Skeletal muscle tissue (tissue), 4 donors: ENCODE measurements around the gene HMMR. TPM values are rescaled to one million over a fixed set of nuclear protein-coding genes. Genes with fewer than 3 reads are reported as not detected.
A peak's percentile ranks its signal among the peaks of the same experiment; 100 is the strongest.
"Not testable (repeated sequence)": the region's sequence is repeated elsewhere in the genome, so short reads cannot be mapped to it uniquely, and the experiment has no call there.

Experiments used
- H3K27ac ChIP-seq: one replicate; pipeline ENCODE4 v1.7.0; 2013; ENCODE audit warnings: mild to moderate bottlenecking, low read depth, low read length, inconsistent platforms
- H3K27me3 ChIP-seq, 3 donors: one replicate each; pipeline ENCODE4 v1.7.0; 2013; ENCODE audit warnings: low read length in 3 of 3; ENCODE audit not compliant: control insufficient read depth in 3 of 3, insufficient read depth in 3 of 3
- H3K36me3 ChIP-seq, 3 donors: one replicate each; pipeline ENCODE4 v1.7.0; 2013; ENCODE audit warnings: low read length in 3 of 3; ENCODE audit not compliant: control insufficient read depth in 3 of 3, insufficient read depth in 3 of 3
- H3K4me1 ChIP-seq, 3 donors: one replicate each; pipeline ENCODE4 v1.7.0; 2013; ENCODE audit warnings: low read length in 3 of 3, mild to moderate bottlenecking in 3 of 3; ENCODE audit not compliant: control insufficient read depth in 3 of 3, insufficient read depth in 3 of 3
- H3K4me3 ChIP-seq, 3 donors: one replicate each; pipeline ENCODE4 v1.7.0; 2013; ENCODE audit warnings: low read length in 3 of 3
- H3K9ac ChIP-seq, 3 donors: one replicate each; pipeline ENCODE4 v1.7.0; 2013; ENCODE audit warnings: low read length in 3 of 3, mild to moderate bottlenecking in 3 of 3, moderate library complexity in 2 of 3, low read depth in 1 of 3
- H3K9me3 ChIP-seq, 3 donors: one replicate each; pipeline ENCODE4 v1.7.0; 2013; ENCODE audit warnings: low read length in 3 of 3; ENCODE audit not compliant: control insufficient read depth in 3 of 3
- total RNA-seq: library from RNA; depleted of rRNA; stranded (reverse); fragments of >200 nt; gene quantifications from one replicate; pipeline ENCODE4 v1.2.3, GENCODE V29; 2014
- donor health status: Osteomylitis.

HMMR gene
- 2.6 TPM for total RNA-seq

GRCh38 chr5:163460562-163461171, at the start of gene HMMR:
Gene HMMR (plus strand): TSS chr5:163460632. CDS start chr5:163460693, 61 bp downstream.
- H3K27ac ChIP-seq, result peak within 1 kb of the TSS; percentile 96
- H3K9ac ChIP-seq, result peak within 1 kb of the TSS; percentile 97
- H3K9me3 ChIP-seq, result no peaks in the 10 kb centered on the region
- H3K27me3 ChIP-seq, result no peaks in the 10 kb centered on the region
- H3K4me1 ChIP-seq, result peaks cover 18 to 21% (median 20%) of the 10 kb centered on the region in 3 donors
- peaks cover 1 to 9% (median 4%) of the 10 kb centered on the region in 3 donors for H3K36me3 ChIP-seq
- H3K4me3 ChIP-seq, result peak within 1 kb of the TSS; percentile 84 to 100 (median 95)

- H3K9ac ChIP-seq, H3K27ac ChIP-seq, H3K4me1 ChIP-seq, H3K4me3 ChIP-seq, H3K9me3 ChIP-seq, H3K36me3 ChIP-seq: not testable (repeated sequence)
- peaks cover 3 to 10% (median 5%) of the 10 kb centered on the region in 3 donors for H3K27me3 ChIP-seq
Measured at GRCh38 chr5:163415673-163416072, 44.8 kb upstream of the HMMR start.

DNA sequence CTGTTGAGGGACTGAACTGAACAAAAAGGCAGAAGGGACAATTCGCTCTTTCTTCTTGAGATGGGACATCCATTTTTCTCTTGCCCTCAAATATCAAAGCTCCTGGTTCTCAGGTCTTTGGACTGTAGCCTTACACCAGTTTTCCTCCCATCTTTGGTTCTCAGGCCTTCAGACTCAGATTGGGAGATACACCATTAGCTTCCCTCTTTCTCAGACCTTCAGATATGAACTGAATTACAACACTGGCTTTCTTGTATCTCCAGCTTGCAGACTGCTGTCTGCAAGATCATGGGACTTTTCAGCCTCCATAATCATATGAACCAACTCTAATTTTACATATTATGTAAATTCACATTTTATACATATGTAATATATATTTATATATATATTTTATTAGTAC, 35.6 kb upstream of the HMMR start:
- no peak overlapping the region for H3K4me3 ChIP-seq
- H3K27me3 ChIP-seq, result no peaks in the 10 kb centered on the region
- H3K27ac ChIP-seq, result no peak overlapping the region
- no peaks in the 10 kb centered on the region for H3K4me1 ChIP-seq
- no peaks in the 10 kb centered on the region for H3K9me3 ChIP-seq
- H3K36me3 ChIP-seq, result no peaks in the 10 kb centered on the region
- H3K9ac ChIP-seq, result no peak overlapping the region

DNA sequence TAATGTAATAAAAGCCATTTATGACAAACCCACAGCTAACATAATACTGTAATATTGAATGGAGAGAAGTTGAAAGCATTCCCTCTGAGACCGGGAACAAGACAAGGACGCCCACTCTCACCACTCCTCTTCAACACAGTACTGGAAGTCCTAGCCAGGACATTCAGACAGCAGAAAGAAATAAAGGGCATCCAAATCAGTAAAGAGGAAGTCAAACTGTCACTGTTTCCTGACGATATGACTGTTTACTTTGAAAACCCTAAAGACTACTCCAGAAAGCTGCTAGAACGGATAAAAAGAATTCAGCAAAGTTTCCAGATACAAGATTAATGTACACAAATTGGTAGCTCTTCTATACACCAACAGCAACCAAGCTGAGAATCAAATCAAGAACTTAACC, 34.3 kb upstream of the HMMR start:
- not testable (repeated sequence) for H3K9ac ChIP-seq, H3K27me3 ChIP-seq, H3K4me3 ChIP-seq, H3K4me1 ChIP-seq, H3K36me3 ChIP-seq, H3K9me3 ChIP-seq, H3K27ac ChIP-seq

- peaks cover 0 to 3% (median 0%) of the 10 kb centered on the region in 3 donors for H3K4me1 ChIP-seq
- H3K9ac ChIP-seq, result no peak overlapping the region
- H3K27ac ChIP-seq, result no peak overlapping the region
- H3K4me3 ChIP-seq, result no peak overlapping the region
- H3K9me3 ChIP-seq, result no peaks in the 10 kb centered on the region
- no peaks in the 10 kb centered on the region for H3K27me3 ChIP-seq
- no peaks in the 10 kb centered on the region for H3K36me3 ChIP-seq
Measured at GRCh38 chr5:163432544-163432943, 27.9 kb upstream of the HMMR start.

GRCh38 chr5:163433271-163433670, 27.2 kb upstream of the HMMR start:
- H3K9ac ChIP-seq, result no peak overlapping the region
- peaks cover 0 to 6% (median 3%) of the 10 kb centered on the region in 3 donors for H3K4me1 ChIP-seq
- no peak overlapping the region for H3K4me3 ChIP-seq
- no peak overlapping the region for H3K27ac ChIP-seq
- no peaks in the 10 kb centered on the region for H3K36me3 ChIP-seq
- H3K27me3 ChIP-seq, result no peaks in the 10 kb centered on the region
- no peaks in the 10 kb centered on the region for H3K9me3 ChIP-seq

- H3K9me3 ChIP-seq, result no peaks in the 10 kb centered on the region
- H3K4me3 ChIP-seq, result no peak overlapping the region
- no peak overlapping the region for H3K9ac ChIP-seq
- no peak overlapping the region for H3K27ac ChIP-seq
- H3K36me3 ChIP-seq, result no peaks in the 10 kb centered on the region
- H3K4me1 ChIP-seq, result peaks cover 6 to 13% (median 11%) of the 10 kb centered on the region in 3 donors
- no peaks in the 10 kb centered on the region for H3K27me3 ChIP-seq
Measured at GRCh38 chr5:163434401-163434866, 26.0 kb upstream of the HMMR start.

- peaks cover 0 to 14% (median 4%) of the 10 kb centered on the region in 3 donors for H3K36me3 ChIP-seq
- H3K27me3 ChIP-seq, result no peaks in the 10 kb centered on the region
- H3K9ac ChIP-seq, result no peak overlapping the region
- no peak overlapping the region for H3K4me3 ChIP-seq
- H3K27ac ChIP-seq, result peak overlapping the region; percentile 96
- H3K9me3 ChIP-seq, result no peaks in the 10 kb centered on the region
- peaks cover 19 to 25% (median 21%) of the 10 kb centered on the region in 3 donors for H3K4me1 ChIP-seq
Measured at GRCh38 chr5:163436515-163436914, 23.9 kb upstream of the HMMR start.

- H3K4me3 ChIP-seq, result peak overlapping the region; percentile 75 to 90 (median 87)
- peak overlapping the region; percentile 51 to 94 (median 92) for H3K9ac ChIP-seq
- H3K36me3 ChIP-seq, result peaks cover 0 to 15% (median 6%) of the 10 kb centered on the region in 3 donors
- no peaks in the 10 kb centered on the region for H3K9me3 ChIP-seq
- peaks cover 19 to 25% (median 23%) of the 10 kb centered on the region in 3 donors for H3K4me1 ChIP-seq
- peak overlapping the region; percentile 96 for H3K27ac ChIP-seq
- H3K27me3 ChIP-seq, result no peaks in the 10 kb centered on the region
Measured at GRCh38 chr5:163437011-163437308, 23.5 kb upstream of the HMMR start.

DNA sequence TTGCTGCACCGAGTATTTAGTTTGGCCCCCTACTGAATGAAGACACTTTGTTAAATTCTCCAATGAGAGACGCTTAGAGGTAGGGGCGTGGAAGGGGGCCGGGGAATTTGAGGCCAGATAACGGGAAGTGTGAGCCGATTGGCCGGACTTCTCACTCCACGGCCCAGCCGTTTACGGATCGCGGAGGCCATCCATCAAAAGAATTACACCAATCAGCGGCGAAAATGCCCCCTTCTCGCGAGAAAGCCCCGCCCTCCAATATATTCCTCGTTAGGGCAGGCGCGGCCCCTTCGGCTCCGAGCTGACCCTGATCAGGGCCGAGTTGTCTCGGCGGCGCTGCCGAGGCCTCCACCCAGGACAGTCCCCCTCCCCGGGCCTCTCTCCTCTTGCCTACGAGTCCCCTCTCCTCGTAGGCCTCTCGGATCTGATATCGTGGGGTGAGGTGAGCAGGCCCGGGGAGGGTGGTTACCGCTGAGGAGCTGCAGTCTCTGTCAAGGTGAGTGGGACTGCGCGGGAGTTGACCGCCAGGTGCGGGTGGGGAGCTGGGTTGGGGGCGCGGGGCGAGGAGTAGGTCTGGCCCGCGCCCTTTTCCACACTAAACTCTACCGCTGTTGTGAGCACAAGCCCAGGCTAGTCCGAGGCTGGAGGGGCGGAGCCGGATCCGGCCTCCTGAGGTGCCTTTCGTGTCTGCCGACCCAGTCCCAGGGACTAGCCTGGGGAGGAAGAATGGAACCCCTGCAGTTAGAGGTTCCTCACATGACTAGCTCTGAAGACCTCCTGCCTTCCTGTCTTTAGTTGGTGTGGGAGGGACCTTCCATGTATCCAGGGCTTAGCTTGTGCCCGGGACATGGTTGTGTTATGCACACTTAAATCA, 22.9 kb upstream of the HMMR start, which contains the start of gene CCNG1:
Gene CCNG1 (plus strand): TSS at position 287 of the 874 bp plus-strand sequence. CDS start 1,662 bp downstream, outside the sequence.
- peak within 1 kb of the TSS; percentile 83 to 94 (median 92) for H3K9ac ChIP-seq
- no peaks in the 10 kb centered on the region for H3K9me3 ChIP-seq
- no peaks in the 10 kb centered on the region for H3K27me3 ChIP-seq
- H3K27ac ChIP-seq, result peak within 1 kb of the TSS; percentile 96
- peaks cover 3 to 20% (median 12%) of the 10 kb centered on the region in 3 donors for H3K36me3 ChIP-seq
- H3K4me3 ChIP-seq, result peak within 1 kb of the TSS; percentile 75 to 90 (median 87)
- H3K4me1 ChIP-seq, result peaks cover 19 to 29% (median 25%) of the 10 kb centered on the region in 3 donors
